Activated T-helper 1 cell treated with anti-CD3 and anti-CD28 coated beads, Interleukin-12 subunit alpha, Interleukin-12 subunit beta, Interleukin-2, Interleukin-4 antibody, amounts not matched to agents 30 ng/mL and 10 ng/mL and 1 ng/mL, durations not matched to agents 14 hours and 24 hours and 36 hours (primary cell): ENCODE results near the gene ADAP1. TPM values are rescaled to one million over a fixed set of nuclear protein-coding genes. Genes with fewer than 3 reads are reported as not detected.

Source experiments
- DNase-seq: peaks from one replicate; pipeline ENCODE4 v3.0.0; 2021; ENCODE audit warnings: low spot score
- H3K27ac Mint-ChIP-seq: one replicate; pipeline ENCODE4 v1.8.0; 2021; ENCODE audit warnings: mild to moderate bottlenecking, mixed read lengths
- H3K27me3 Mint-ChIP-seq: one replicate; pipeline ENCODE4 v1.8.0; 2022; ENCODE audit warnings: mild to moderate bottlenecking, moderate library complexity, mixed read lengths; ENCODE audit not compliant: insufficient read depth
- H3K36me3 Mint-ChIP-seq: one replicate; pipeline ENCODE4 v1.8.0; 2021; ENCODE audit warnings: low read depth, mixed read lengths
- H3K4me1 Mint-ChIP-seq: one replicate; pipeline ENCODE4 v1.8.0; 2021; ENCODE audit warnings: low read depth, mixed read lengths
- H3K4me3 Mint-ChIP-seq: one replicate; pipeline ENCODE4 v1.8.0; 2021; ENCODE audit warnings: mild to moderate bottlenecking, moderate library complexity, mixed read lengths
- H3K9me3 Mint-ChIP-seq: one replicate; pipeline ENCODE4 v1.8.0; 2021; ENCODE audit warnings: mixed read lengths
- intact Hi-C: fragments of 100-400 bp; cut with micrococcal nuclease; formaldehyde crosslinking; loops from one replicate; pipeline ENCODE4 v1.15.1; 2024
- total RNA-seq: library from RNA; stranded (reverse); gene quantifications from 2 replicates; pipeline ENCODE4 v1.2.3, GENCODE V29; 2022

The ADAP1 gene
- total RNA-seq, 1 donor from 2014 or later, result 80.9 TPM

GRCh38 chr7:901388-902154 is 52.9 kb downstream of the ADAP1 start:
- H3K27ac Mint-ChIP-seq, result no peak overlapping the region
- peaks cover 2% of the 10 kb centered on the region for H3K36me3 Mint-ChIP-seq

GRCh38 chr7:901041-901387 is 53.5 kb downstream of the ADAP1 start:
- H3K27me3 Mint-ChIP-seq, result peaks cover 5% of the 10 kb centered on the region
- no peaks in the 10 kb centered on the region for H3K4me1 Mint-ChIP-seq

More at GRCh38 chr7:901388-902154, 52.9 kb downstream of the ADAP1 start:
- DNase-seq, result peak; percentile 37
- H3K27me3 Mint-ChIP-seq, result peaks cover 5% of the 10 kb centered on the region
- no peaks in the 10 kb centered on the region for H3K9me3 Mint-ChIP-seq
- no peaks in the 10 kb centered on the region for H3K4me1 Mint-ChIP-seq
- H3K4me3 Mint-ChIP-seq, result no peak overlapping the region
- intact Hi-C loops, result loop anchor here (1.0 kb wide), 2 partner anchors 74 to 143 kb away; partner anchors contain the start of genes COX19 and GPR146

GRCh38 chr7:900331-901040 is 54.0 kb downstream of the ADAP1 start:
- Mint-ChIP-seq H3K4me3 (no peak overlapping the region), H3K4me1 (no peaks in the 10 kb centered on the region), H3K36me3 (peaks cover 8% of the 10 kb centered on the region), H3K9me3 (no peaks in the 10 kb centered on the region), H3K27me3 (peaks cover 5% of the 10 kb centered on the region), H3K27ac (no peak overlapping the region)
- no peak for DNase-seq
- intact Hi-C loops, result loop anchor here (1.0 kb wide), 2 partner anchors 75 to 144 kb away; partner anchors contain the start of genes COX19 and GPR146

More at GRCh38 chr7:901041-901387, 53.5 kb downstream of the ADAP1 start:
- DNase-seq, result no peak
- Mint-ChIP-seq H3K36me3 (peaks cover 6% of the 10 kb centered on the region), H3K4me3 (no peak overlapping the region), H3K27ac (no peak overlapping the region), H3K9me3 (no peaks in the 10 kb centered on the region)
- intact Hi-C loops, result loop anchor here (1.0 kb wide), 2 partner anchors 74 to 143 kb away; partner anchors contain the start of genes COX19 and GPR146

- DNase-seq, result no peak
- no peaks in the 10 kb centered on the region for H3K9me3 Mint-ChIP-seq
- H3K36me3 Mint-ChIP-seq, result peaks cover 12% of the 10 kb centered on the region
- no peak overlapping the region for H3K27ac Mint-ChIP-seq
- intact Hi-C loops, result no loop called here
- H3K4me1 Mint-ChIP-seq, result no peaks in the 10 kb centered on the region
- H3K27me3 Mint-ChIP-seq, result no peaks in the 10 kb centered on the region
- H3K4me3 Mint-ChIP-seq, result no peak overlapping the region
Observed at GRCh38 chr7:899806-900205, 54.7 kb downstream of the ADAP1 start.

- Mint-ChIP-seq H3K4me1 (no peaks in the 10 kb centered on the region), H3K27me3 (no peaks in the 10 kb centered on the region), H3K27ac (no peak overlapping the region), H3K9me3 (no peaks in the 10 kb centered on the region), H3K36me3 (peaks cover 15% of the 10 kb centered on the region), H3K4me3 (no peak overlapping the region)
- intact Hi-C loops, result no loop called here
- DNase-seq, result no peak
Observed at GRCh38 chr7:898855-899681, 55.4 kb downstream of the ADAP1 start.

GRCh38 chr7:898460-898854 is 56.0 kb downstream of the ADAP1 start:
- Mint-ChIP-seq H3K4me1 (no peaks in the 10 kb centered on the region), H3K27ac (no peak overlapping the region), H3K36me3 (peaks cover 17% of the 10 kb centered on the region), H3K9me3 (no peaks in the 10 kb centered on the region), H3K27me3 (no peaks in the 10 kb centered on the region), H3K4me3 (no peak overlapping the region)
- no peak for DNase-seq
- intact Hi-C loops, result no loop called here

- DNase-seq, result no peak
- Mint-ChIP-seq H3K27me3 (no peaks in the 10 kb centered on the region), H3K27ac (no peak overlapping the region), H3K4me3 (no peak overlapping the region), H3K4me1 (no peaks in the 10 kb centered on the region), H3K9me3 (no peaks in the 10 kb centered on the region), H3K36me3 (peaks cover 23% of the 10 kb centered on the region)
- intact Hi-C loops, result no loop called here
Observed at GRCh38 chr7:897771-898376, 56.6 kb downstream of the ADAP1 start.

GRCh38 chr7:897086-897485 is 57.4 kb downstream of the ADAP1 start:
- intact Hi-C loops, result no loop called here
- no peak overlapping the region for H3K4me3 Mint-ChIP-seq
- no peaks in the 10 kb centered on the region for H3K27me3 Mint-ChIP-seq
- no peak overlapping the region for H3K27ac Mint-ChIP-seq
- no peaks in the 10 kb centered on the region for H3K9me3 Mint-ChIP-seq
- no peak for DNase-seq
- peaks cover 5% of the 10 kb centered on the region for H3K4me1 Mint-ChIP-seq
- peaks cover 30% of the 10 kb centered on the region for H3K36me3 Mint-ChIP-seq

- H3K9me3 Mint-ChIP-seq, result no peaks in the 10 kb centered on the region
- no peak overlapping the region for H3K27ac Mint-ChIP-seq
- no peaks in the 10 kb centered on the region for H3K27me3 Mint-ChIP-seq
- DNase-seq, result no peak
- peaks cover 5% of the 10 kb centered on the region for H3K4me1 Mint-ChIP-seq
- H3K4me3 Mint-ChIP-seq, result no peak overlapping the region
- intact Hi-C loops, result no loop called here
- H3K36me3 Mint-ChIP-seq, result peaks cover 30% of the 10 kb centered on the region
Observed at GRCh38 chr7:896346-897075, 58.0 kb downstream of the ADAP1 start.

- Mint-ChIP-seq H3K4me3 (no peak overlapping the region), H3K4me1 (peaks cover 5% of the 10 kb centered on the region), H3K36me3 (peaks cover 37% of the 10 kb centered on the region), H3K27me3 (no peaks in the 10 kb centered on the region), H3K27ac (no peak overlapping the region), H3K9me3 (no peaks in the 10 kb centered on the region)
- DNase-seq, result no peak
- intact Hi-C loops, result no loop called here
Observed at GRCh38 chr7:895451-896052, 58.9 kb downstream of the ADAP1 start.

GRCh38 chr7:894927-895450 is 59.5 kb downstream of the ADAP1 start:
- H3K27me3 Mint-ChIP-seq, result no peaks in the 10 kb centered on the region
- intact Hi-C loops, result no loop called here
- H3K36me3 Mint-ChIP-seq, result peaks cover 40% of the 10 kb centered on the region
- no peak for DNase-seq
- no peaks in the 10 kb centered on the region for H3K9me3 Mint-ChIP-seq
- peaks cover 5% of the 10 kb centered on the region for H3K4me1 Mint-ChIP-seq
- no peak overlapping the region for H3K27ac Mint-ChIP-seq
- no peak overlapping the region for H3K4me3 Mint-ChIP-seq
